ENCODE results near the gene PCIF1. TPM values are rescaled to one million over a fixed set of nuclear protein-coding genes. Genes with fewer than 3 reads are reported as not detected.

Gene PCIF1
- total and polyA plus RNA-seq, 9 of the 15 experiments (the other 6 are each of a cell fraction or from before 2014, with no cell fraction given) = 5.8 to 29.4 (median 11.3) TPM

GRCh38 chr20:45972500-45973183 lies 38.2 kb downstream of the PCIF1 start (continued):
- peak in 1 of 2 experiments; percentile 2; a peak in 1 of 4 replicates for TF ChIP-seq TBL1XR1 (IDR thresholded peaks at IDR 0.05; ENCODE audit: low read length in 2 of 2)
- TF ChIP-seq ZNF224 (CRISPR knock-in tag; IDR thresholded peaks at IDR 0.05) = peak; percentile 5; the same call in 1 of the 2 replicates
- TF ChIP-seq MNT (conservative IDR thresholded peaks at IDR 0.05) = peak; percentile 9 to 65; a peak in 2 of 4 replicates
- TF ChIP-seq TRIM28 (IDR thresholded peaks at IDR 0.05) = peak; percentile 22; the same call in 1 of the 2 replicates
- TF ChIP-seq UBTF (IDR thresholded peaks at IDR 0.05; ENCODE audit: borderline replicate concordance in 1 of 2, low read depth in 2 of 2, low read length in 2 of 2) = 0 out of 4 replicates have a peak, but pooled peaks of 1 of the 2 experiments have one; percentile 28
- peak in 2 of 3 experiments; percentile 46 to 74 for TF ChIP-seq YY1 (IDR thresholded peaks at IDR 0.05; ENCODE audit: borderline replicate concordance in 1 of 3, control insufficient read depth in 1 of 3, extremely low read depth in 1 of 3, insufficient read depth in 3 of 3, insufficient read length in 1 of 3, insufficient replicate concordance in 2 of 3, low read depth in 1 of 3, low read length in 2 of 3)
- TF ChIP-seq NFE2 (IDR thresholded peaks at IDR 0.05; ENCODE audit: low read depth) = peak; percentile 78
- TF ChIP-seq MAFF (IDR thresholded peaks at IDR 0.05; ENCODE audit: low read length) = peak; percentile 62; the same call in 1 of the 2 replicates
- TF ChIP-seq ZC3H11A (IDR thresholded peaks at IDR 0.05; ENCODE audit: low read depth, low read length) = 0 out of 2 replicates have a peak, but pooled peaks have one; percentile 25
- peak; percentile 62 for TF ChIP-seq MAFK (IDR thresholded peaks at IDR 0.05; ENCODE audit: low read length)
- peak in 1 of 2 experiments; percentile 76; a peak in 1 of 4 replicates for TF ChIP-seq MLLT1 (IDR thresholded peaks at IDR 0.05)
- TF ChIP-seq C11orf30 (IDR thresholded peaks at IDR 0.05; ENCODE audit: low read depth) = peak; percentile 94
- no peak for TF ChIP-seq ZSCAN29 (IDR thresholded peaks at IDR 0.05)
- TF ChIP-seq TAF1 (IDR thresholded peaks at IDR 0.05; ENCODE audit: control insufficient read depth, extremely low read depth, insufficient read depth, low read length, severe bottlenecking) = peak; percentile 99
- TF ChIP-seq FOXO4 (CRISPR knock-in tag; IDR thresholded peaks at IDR 0.05) = no peak
- TF ChIP-seq ZBTB7A (IDR thresholded peaks at IDR 0.05; ENCODE audit: borderline replicate concordance, control insufficient read depth, low read depth, low read length) = peak; percentile 28; the same call in 1 of the 2 replicates
- peak; percentile 92 for TF ChIP-seq BACH1 (tag; IDR thresholded peaks at IDR 0.05)
- 0 out of 2 replicates have a peak, but pooled peaks have one; percentile 43 for TF ChIP-seq RFX7 (CRISPR knock-in tag; IDR thresholded peaks at IDR 0.05)
- TF ChIP-seq FOSL1 (tag; conservative IDR thresholded peaks at IDR 0.05) = peak; percentile 86
- no peak for TF ChIP-seq ZNF174 (CRISPR knock-in tag; IDR thresholded peaks at IDR 0.05)
- TF ChIP-seq PRMT5 (CRISPR knock-in tag; IDR thresholded peaks at IDR 0.05) = no peak

Measured in K562 (cell line).